ENCODE results near the gene SLK. TPM values are rescaled to one million over a fixed set of nuclear protein-coding genes. Genes with fewer than 3 reads are reported as not detected.

The SLK gene
- total RNA-seq, 1 experiment from 2014 or later, result 25.6 TPM

GRCh38 chr10:104065748-104066147 lies 98.8 kb downstream of the SLK start:
- Mint-ChIP-seq H3K36me3 (ENCODE audit: insufficient read depth, unreplicated experiment) (no peaks in the 10 kb centered on the region), H3K27me3 (ENCODE audit: unreplicated experiment) (no peaks in the 10 kb centered on the region), H3K4me3 (ENCODE audit: low read depth, unreplicated experiment) (no peak overlapping the region), H3K4me1 (ENCODE audit: low read depth, unreplicated experiment) (peaks cover 6% of the 10 kb centered on the region), H3K9me3 (ENCODE audit: low read depth, unreplicated experiment) (peaks cover 3% of the 10 kb centered on the region), H3K27ac (ENCODE audit: unreplicated experiment) (no peak overlapping the region)
- TF ChIP-seq CTCF (IDR thresholded peaks at IDR 0.05; ENCODE audit: unreplicated experiment), result no peak
- BruUV-seq (replicated peaks), result no TSS peak
- no peak for DNase-seq
- intact Hi-C loops (cut with micrococcal nuclease; ENCODE audit: unreplicated experiment), result no loop called here
- CTCF ChIA-PET, result no interaction called here

DNA sequence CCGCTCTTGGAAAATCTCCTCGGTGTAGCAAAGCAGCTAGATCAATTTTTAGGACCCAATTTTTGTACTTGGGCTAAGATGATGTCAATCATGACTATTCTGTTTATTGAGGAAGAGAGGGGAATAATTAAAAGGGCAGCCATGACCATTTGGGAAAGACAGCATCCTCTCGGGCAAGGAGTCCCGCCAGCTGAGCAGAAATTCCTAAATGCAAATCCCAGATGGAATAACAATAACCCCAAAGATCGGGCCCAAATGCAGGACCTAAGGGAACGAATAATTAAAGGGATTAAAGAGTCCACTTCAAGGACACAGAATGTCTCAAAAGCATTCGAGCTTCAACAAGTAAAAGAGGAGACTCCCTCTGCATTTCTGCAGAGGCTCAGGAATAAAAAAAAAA lies 100.0 kb downstream of the SLK start:
- no peak for TF ChIP-seq CTCF (IDR thresholded peaks at IDR 0.05; ENCODE audit: unreplicated experiment)
- no TSS peak for BruUV-seq (replicated peaks)

GRCh38 chr10:104067525-104067924 lies 100.6 kb downstream of the SLK start:
- no peak for DNase-seq
- CTCF ChIA-PET, result interaction anchor here (0.6 kb wide), 1 partner anchor 487 kb away, joined by 4 read pairs; no protein-coding TSS in a partner anchor
- no peak for TF ChIP-seq CTCF (IDR thresholded peaks at IDR 0.05; ENCODE audit: unreplicated experiment)
- peaks cover 6% of the 10 kb centered on the region for H3K4me1 Mint-ChIP-seq (ENCODE audit: low read depth, unreplicated experiment)
- BruUV-seq (replicated peaks), result no TSS peak
- intact Hi-C loops (cut with micrococcal nuclease; ENCODE audit: unreplicated experiment), result no loop called here
- H3K4me3 Mint-ChIP-seq (ENCODE audit: low read depth, unreplicated experiment), result no peak overlapping the region
- H3K9me3 Mint-ChIP-seq (ENCODE audit: low read depth, unreplicated experiment), result peaks cover 3% of the 10 kb centered on the region
- H3K27ac Mint-ChIP-seq (ENCODE audit: unreplicated experiment), result no peak overlapping the region
- no peaks in the 10 kb centered on the region for H3K27me3 Mint-ChIP-seq (ENCODE audit: unreplicated experiment)
- no peaks in the 10 kb centered on the region for H3K36me3 Mint-ChIP-seq (ENCODE audit: insufficient read depth, unreplicated experiment)

More for the DNA sequence above, 100.0 kb downstream of the SLK start:
- CTCF ChIA-PET, result interaction anchor here (0.6 kb wide), 1 partner anchor 486 kb away, joined by 4 read pairs; no protein-coding TSS in a partner anchor
- peaks cover 6% of the 10 kb centered on the region for H3K4me1 Mint-ChIP-seq (ENCODE audit: low read depth, unreplicated experiment)
- no peak for DNase-seq
- no peaks in the 10 kb centered on the region for H3K36me3 Mint-ChIP-seq (ENCODE audit: insufficient read depth, unreplicated experiment)
- H3K27me3 Mint-ChIP-seq (ENCODE audit: unreplicated experiment), result no peaks in the 10 kb centered on the region
- no peak overlapping the region for H3K4me3 Mint-ChIP-seq (ENCODE audit: low read depth, unreplicated experiment)
- intact Hi-C loops (cut with micrococcal nuclease; ENCODE audit: unreplicated experiment), result no loop called here
- no peak overlapping the region for H3K27ac Mint-ChIP-seq (ENCODE audit: unreplicated experiment)
- peaks cover 3% of the 10 kb centered on the region for H3K9me3 Mint-ChIP-seq (ENCODE audit: low read depth, unreplicated experiment)

DNA sequence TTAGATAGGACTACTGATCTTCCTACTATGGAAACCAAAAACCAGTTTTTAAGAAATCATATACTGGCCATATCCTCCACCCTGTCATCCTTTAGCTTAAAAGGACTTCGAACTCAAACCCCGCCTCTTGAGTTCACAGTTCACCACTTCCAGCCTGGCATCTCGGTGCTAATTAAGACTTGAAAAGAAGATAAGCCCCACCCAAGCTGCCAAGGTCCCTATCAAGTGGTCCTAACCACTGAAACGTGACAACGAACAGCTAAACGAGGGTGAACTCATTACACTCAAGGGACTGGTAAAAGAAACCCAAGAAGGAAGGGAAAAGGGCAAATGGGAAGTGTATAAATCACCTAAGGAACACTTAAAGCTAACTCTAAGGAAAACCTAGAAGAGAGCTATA lies 102.7 kb downstream of the SLK start:
- intact Hi-C loops (cut with micrococcal nuclease; ENCODE audit: unreplicated experiment), result no loop called here

More for the DNA sequence above, 102.7 kb downstream of the SLK start:
- TF ChIP-seq CTCF (IDR thresholded peaks at IDR 0.05; ENCODE audit: unreplicated experiment), result no peak
- CTCF ChIA-PET, result interaction anchor here (1.1 kb wide), 1 partner anchor 10 kb away, joined by 3 read pairs; no protein-coding TSS in a partner anchor
- Mint-ChIP-seq H3K27me3 (ENCODE audit: unreplicated experiment) (no peaks in the 10 kb centered on the region), H3K4me3 (ENCODE audit: low read depth, unreplicated experiment) (no peak overlapping the region), H3K4me1 (ENCODE audit: low read depth, unreplicated experiment) (peaks cover 6% of the 10 kb centered on the region), H3K9me3 (ENCODE audit: low read depth, unreplicated experiment) (peaks cover 3% of the 10 kb centered on the region), H3K27ac (ENCODE audit: unreplicated experiment) (no peak overlapping the region), H3K36me3 (ENCODE audit: insufficient read depth, unreplicated experiment) (no peaks in the 10 kb centered on the region)
- DNase-seq, result no peak
- BruUV-seq (replicated peaks), result no TSS peak
